ENCODE measurements around the gene KIF6. TPM values are rescaled to one million over a fixed set of nuclear protein-coding genes. Genes with fewer than 3 reads are reported as not detected.

The KIF6 gene
- total RNA-seq, 2 experiments from 2014 or later, result 0.62 to 0.96 TPM

GRCh38 chr6:39366931-39367618, 358.1 kb downstream of the KIF6 start:
- no peak for DNase-seq
- no peaks in the 10 kb centered on the region for H3K9me3 Mint-ChIP-seq

GRCh38 chr6:39365281-39366074, 359.7 kb downstream of the KIF6 start:
- Mint-ChIP-seq H3K27ac (no peak overlapping the region), H3K27me3 (peaks cover 8% of the 10 kb centered on the region), H3K36me3 (no peaks in the 10 kb centered on the region), H3K4me3 (no peak overlapping the region), H3K4me1 (peaks cover 3% of the 10 kb centered on the region), H3K9me3 (no peaks in the 10 kb centered on the region)
- DNase-seq, result no peak

More at GRCh38 chr6:39366931-39367618, 358.1 kb downstream of the KIF6 start:
- no peak overlapping the region for H3K4me3 Mint-ChIP-seq
- no peaks in the 10 kb centered on the region for H3K4me1 Mint-ChIP-seq
- H3K27ac Mint-ChIP-seq, result no peak overlapping the region
- peaks cover 12% of the 10 kb centered on the region for H3K27me3 Mint-ChIP-seq
- no peaks in the 10 kb centered on the region for H3K36me3 Mint-ChIP-seq

- no peak overlapping the region for H3K27ac Mint-ChIP-seq
- no peak for DNase-seq
- H3K27me3 Mint-ChIP-seq, result peaks cover 8% of the 10 kb centered on the region
- H3K4me3 Mint-ChIP-seq, result no peak overlapping the region
- H3K36me3 Mint-ChIP-seq, result no peaks in the 10 kb centered on the region
- H3K9me3 Mint-ChIP-seq, result no peaks in the 10 kb centered on the region
- peaks cover 3% of the 10 kb centered on the region for H3K4me1 Mint-ChIP-seq
Measured at GRCh38 chr6:39363280-39363679, 361.9 kb downstream of the KIF6 start.

GRCh38 chr6:39362487-39362865, 362.7 kb downstream of the KIF6 start:
- Mint-ChIP-seq H3K4me1 (peaks cover 3% of the 10 kb centered on the region), H3K36me3 (no peaks in the 10 kb centered on the region), H3K4me3 (no peak overlapping the region), H3K9me3 (no peaks in the 10 kb centered on the region), H3K27me3 (peaks cover 8% of the 10 kb centered on the region), H3K27ac (no peak overlapping the region)
- no peak for DNase-seq

GRCh38 chr6:39361657-39362486, 363.3 kb downstream of the KIF6 start:
- no peaks in the 10 kb centered on the region for H3K36me3 Mint-ChIP-seq

GRCh38 chr6:39360378-39360777, 364.8 kb downstream of the KIF6 start:
- Mint-ChIP-seq H3K9me3 (no peaks in the 10 kb centered on the region), H3K27ac (no peak overlapping the region), H3K27me3 (peaks cover 8% of the 10 kb centered on the region), H3K4me1 (peaks cover 3% of the 10 kb centered on the region), H3K36me3 (no peaks in the 10 kb centered on the region), H3K4me3 (no peak overlapping the region)
- no peak for DNase-seq

More at GRCh38 chr6:39361657-39362486, 363.3 kb downstream of the KIF6 start:
- peak; percentile 52 for DNase-seq
- no peak overlapping the region for H3K27ac Mint-ChIP-seq
- H3K4me1 Mint-ChIP-seq, result peaks cover 3% of the 10 kb centered on the region
- no peak overlapping the region for H3K4me3 Mint-ChIP-seq
- peaks cover 8% of the 10 kb centered on the region for H3K27me3 Mint-ChIP-seq
- no peaks in the 10 kb centered on the region for H3K9me3 Mint-ChIP-seq

- Mint-ChIP-seq H3K27ac (no peak overlapping the region), H3K9me3 (no peaks in the 10 kb centered on the region), H3K4me3 (no peak overlapping the region), H3K27me3 (peaks cover 8% of the 10 kb centered on the region), H3K4me1 (peaks cover 3% of the 10 kb centered on the region), H3K36me3 (no peaks in the 10 kb centered on the region)
- no peak for DNase-seq
Measured at GRCh38 chr6:39357998-39358686, 367.1 kb downstream of the KIF6 start.

- Mint-ChIP-seq H3K27ac (no peak overlapping the region), H3K4me3 (no peak overlapping the region)
Measured at GRCh38 chr6:39353698-39354315, 371.4 kb downstream of the KIF6 start.

GRCh38 chr6:39350723-39351505, 374.3 kb downstream of the KIF6 start:
- no peak overlapping the region for H3K27ac Mint-ChIP-seq
- H3K9me3 Mint-ChIP-seq, result no peaks in the 10 kb centered on the region
- peaks cover 6% of the 10 kb centered on the region for H3K27me3 Mint-ChIP-seq
- DNase-seq, result no peak
- H3K4me3 Mint-ChIP-seq, result no peak overlapping the region
- no peaks in the 10 kb centered on the region for H3K36me3 Mint-ChIP-seq
- H3K4me1 Mint-ChIP-seq, result no peaks in the 10 kb centered on the region

More at GRCh38 chr6:39353698-39354315, 371.4 kb downstream of the KIF6 start:
- DNase-seq, result no peak
- Mint-ChIP-seq H3K9me3 (no peaks in the 10 kb centered on the region), H3K4me1 (no peaks in the 10 kb centered on the region), H3K36me3 (no peaks in the 10 kb centered on the region), H3K27me3 (no peaks in the 10 kb centered on the region)

- Mint-ChIP-seq H3K4me1 (no peaks in the 10 kb centered on the region), H3K36me3 (no peaks in the 10 kb centered on the region), H3K4me3 (no peak overlapping the region), H3K27me3 (peaks cover 6% of the 10 kb centered on the region), H3K9me3 (no peaks in the 10 kb centered on the region), H3K27ac (no peak overlapping the region)
- no peak for DNase-seq
Measured at GRCh38 chr6:39348740-39349139, 376.5 kb downstream of the KIF6 start.

GRCh38 chr6:39347906-39348585, 377.2 kb downstream of the KIF6 start:
- H3K27ac Mint-ChIP-seq, result no peak overlapping the region
- H3K9me3 Mint-ChIP-seq, result no peaks in the 10 kb centered on the region
- H3K36me3 Mint-ChIP-seq, result no peaks in the 10 kb centered on the region
- H3K4me1 Mint-ChIP-seq, result no peaks in the 10 kb centered on the region
- no peak overlapping the region for H3K4me3 Mint-ChIP-seq
- peak; percentile 39 for DNase-seq
- peaks cover 6% of the 10 kb centered on the region for H3K27me3 Mint-ChIP-seq

GRCh38 chr6:39347206-39347605, 378.0 kb downstream of the KIF6 start:
- DNase-seq, result no peak
- no peaks in the 10 kb centered on the region for H3K9me3 Mint-ChIP-seq
- no peaks in the 10 kb centered on the region for H3K36me3 Mint-ChIP-seq
- no peak overlapping the region for H3K4me3 Mint-ChIP-seq
- no peak overlapping the region for H3K27ac Mint-ChIP-seq
- H3K4me1 Mint-ChIP-seq, result no peaks in the 10 kb centered on the region
- H3K27me3 Mint-ChIP-seq, result peaks cover 6% of the 10 kb centered on the region

GRCh38 chr6:39344821-39345280, 380.4 kb downstream of the KIF6 start:
- H3K27me3 Mint-ChIP-seq, result peaks cover 6% of the 10 kb centered on the region
- no peak for DNase-seq
- no peaks in the 10 kb centered on the region for H3K9me3 Mint-ChIP-seq
- no peaks in the 10 kb centered on the region for H3K4me1 Mint-ChIP-seq
- no peak overlapping the region for H3K27ac Mint-ChIP-seq
- H3K36me3 Mint-ChIP-seq, result no peaks in the 10 kb centered on the region
- H3K4me3 Mint-ChIP-seq, result no peak overlapping the region

All from activated naive CD8-positive, alpha-beta T cell treated with anti-CD3 and anti-CD28 coated beads for 36 hours (primary cell).